Measurements from ENCODE around the gene TMEM233. TPM values are rescaled to one million over a fixed set of nuclear protein-coding genes. Genes with fewer than 3 reads are reported as not detected.

TMEM233 gene
- total and polyA plus RNA-seq, 2 experiments from 2014 or later, result not detected

DNA sequence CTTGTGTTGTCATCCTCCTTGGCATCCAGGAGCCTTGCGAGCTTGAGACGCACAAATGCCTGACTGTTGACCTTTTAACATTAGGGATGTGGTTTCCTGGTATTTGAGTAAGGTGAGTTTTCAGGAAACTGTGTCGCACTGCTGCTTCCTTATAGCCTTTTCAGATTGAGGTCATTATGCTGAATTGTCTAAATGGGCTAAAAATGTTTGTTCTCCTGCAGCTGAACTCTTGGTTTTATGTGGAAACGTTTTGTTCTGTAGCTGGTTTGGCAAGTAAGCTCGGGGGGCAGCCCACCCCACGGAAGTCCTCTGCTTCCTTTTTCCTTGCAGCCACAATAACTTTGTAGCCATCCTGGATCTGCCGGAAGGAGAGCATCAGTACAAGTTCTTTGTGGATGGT is 80.1 kb downstream of the TMEM233 start:
- H3K27me3 ChIP-seq, result no peaks in the 10 kb centered on the region
- 94% methylated on average over 7 of the region's 7 CpGs for WGBS (ENCODE audit: low lambda C conversion rate, missing lambda C conversion rate)
- H3K4me1 ChIP-seq (ENCODE audit: insufficient read depth), result peaks cover 19% of the 10 kb centered on the region
- peaks cover 6% of the 10 kb centered on the region for H3K36me3 ChIP-seq (replicated peaks; ENCODE audit: insufficient read depth, low read depth)
- H3K79me2 ChIP-seq, result peaks cover 34% of the 10 kb centered on the region
- H2AFZ ChIP-seq, result no peak overlapping the region
- H3K4me3 ChIP-seq, result no peak overlapping the region
- no peaks in the 10 kb centered on the region for H3K9me2 ChIP-seq (replicated peaks; ENCODE audit: insufficient read depth)
- no peak for TF ChIP-seq EZH2phosphoT487 (IDR thresholded peaks at IDR 0.05; ENCODE audit: low read depth, severe bottlenecking, unreplicated experiment)
- TF ChIP-seq, protein P1, sequence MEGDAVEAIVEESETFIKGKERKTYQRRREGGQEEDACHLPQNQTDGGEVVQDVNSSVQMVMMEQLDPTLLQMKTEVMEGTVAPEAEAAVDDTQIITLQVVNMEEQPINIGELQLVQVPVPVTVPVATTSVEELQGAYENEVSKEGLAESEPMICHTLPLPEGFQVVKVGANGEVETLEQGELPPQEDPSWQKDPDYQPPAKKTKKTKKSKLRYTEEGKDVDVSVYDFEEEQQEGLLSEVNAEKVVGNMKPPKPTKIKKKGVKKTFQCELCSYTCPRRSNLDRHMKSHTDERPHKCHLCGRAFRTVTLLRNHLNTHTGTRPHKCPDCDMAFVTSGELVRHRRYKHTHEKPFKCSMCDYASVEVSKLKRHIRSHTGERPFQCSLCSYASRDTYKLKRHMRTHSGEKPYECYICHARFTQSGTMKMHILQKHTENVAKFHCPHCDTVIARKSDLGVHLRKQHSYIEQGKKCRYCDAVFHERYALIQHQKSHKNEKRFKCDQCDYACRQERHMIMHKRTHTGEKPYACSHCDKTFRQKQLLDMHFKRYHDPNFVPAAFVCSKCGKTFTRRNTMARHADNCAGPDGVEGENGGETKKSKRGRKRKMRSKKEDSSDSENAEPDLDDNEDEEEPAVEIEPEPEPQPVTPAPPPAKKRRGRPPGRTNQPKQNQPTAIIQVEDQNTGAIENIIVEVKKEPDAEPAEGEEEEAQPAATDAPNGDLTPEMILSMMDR (IDR thresholded peaks at IDR 0.05; ENCODE audit: poor library complexity), result no peak
- TF ChIP-seq EZH2 (IDR thresholded peaks at IDR 0.05; ENCODE audit: borderline replicate concordance), result no peak
- DNase-seq (ENCODE audit: low spot score), result no peak
- peak overlapping the region; percentile 37 for H3K27ac ChIP-seq
- H4K20me1 ChIP-seq (ENCODE audit: insufficient read depth, poor library complexity, severe bottlenecking), result no peaks in the 10 kb centered on the region
- H3K9me3 ChIP-seq (ENCODE audit: low read depth), result no peaks in the 10 kb centered on the region
- no peak overlapping the region for H3K4me2 ChIP-seq

DNA sequence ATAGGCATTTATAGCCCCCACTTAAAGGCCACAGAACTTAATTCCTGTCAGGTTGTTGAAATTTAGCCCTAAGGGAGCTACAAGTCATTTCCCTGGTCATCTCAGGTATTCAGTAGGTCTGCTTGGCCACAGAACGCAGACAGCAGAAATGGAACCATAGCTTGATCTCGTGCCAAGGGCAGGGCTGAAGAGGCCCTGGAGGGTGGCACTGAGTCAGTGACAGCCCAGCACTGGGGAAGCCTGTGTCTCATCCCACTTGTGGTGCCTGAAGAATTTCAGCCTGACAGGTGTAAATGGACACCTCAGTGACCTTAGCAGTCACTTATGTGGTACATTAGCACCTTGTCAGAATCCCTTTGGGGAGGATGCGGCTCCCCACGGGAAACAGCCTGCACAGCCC is 81.0 kb downstream of the TMEM233 start:
- 84% methylated on average over 4 of the region's 4 CpGs for WGBS (ENCODE audit: low lambda C conversion rate, missing lambda C conversion rate)
- Histone ChIP-seq H2AFZ (no peak overlapping the region), H3K4me2 (no peak overlapping the region), H3K9me3 (ENCODE audit: low read depth) (no peaks in the 10 kb centered on the region), H4K20me1 (ENCODE audit: insufficient read depth, poor library complexity, severe bottlenecking) (no peaks in the 10 kb centered on the region), H3K27me3 (no peaks in the 10 kb centered on the region), H3K79me2 (peaks cover 30% of the 10 kb centered on the region), H3K27ac (no peak overlapping the region), H3K4me3 (no peak overlapping the region), H3K9me2 (replicated peaks; ENCODE audit: insufficient read depth) (no peaks in the 10 kb centered on the region), H3K4me1 (ENCODE audit: insufficient read depth) (peaks cover 21% of the 10 kb centered on the region), H3K36me3 (replicated peaks; ENCODE audit: insufficient read depth, low read depth) (peaks cover 6% of the 10 kb centered on the region)
- DNase-seq (ENCODE audit: low spot score), result no peak
- TF ChIP-seq EZH2 (IDR thresholded peaks at IDR 0.05; ENCODE audit: borderline replicate concordance), result no peak
- TF ChIP-seq, protein P1 (IDR thresholded peaks at IDR 0.05; ENCODE audit: poor library complexity), result no peak
- TF ChIP-seq EZH2phosphoT487 (IDR thresholded peaks at IDR 0.05; ENCODE audit: low read depth, severe bottlenecking, unreplicated experiment), result no peak

DNA sequence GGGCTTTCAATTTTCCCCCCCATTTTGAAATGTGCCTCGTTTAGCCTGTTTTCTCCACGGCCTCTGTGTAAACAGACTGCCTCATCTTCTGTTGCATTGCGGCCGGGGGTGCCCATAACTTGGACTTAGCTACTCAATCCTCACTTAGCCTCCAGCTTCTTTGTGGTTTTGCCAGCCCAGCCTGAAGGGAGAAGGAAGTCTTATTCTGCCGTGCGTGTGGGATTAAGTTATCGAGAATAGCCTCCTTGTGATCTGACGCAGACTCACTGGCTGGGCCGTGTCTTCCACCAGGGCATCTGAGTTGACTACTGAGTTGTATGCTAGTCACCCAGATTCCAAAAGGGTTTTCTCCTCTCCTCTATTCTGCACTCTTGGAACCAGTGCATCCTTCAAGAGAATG is 82.4 kb downstream of the TMEM233 start:
- H4K20me1 ChIP-seq (ENCODE audit: insufficient read depth, poor library complexity, severe bottlenecking), result no peaks in the 10 kb centered on the region
- H3K9me3 ChIP-seq (ENCODE audit: low read depth), result no peaks in the 10 kb centered on the region
- peaks cover 25% of the 10 kb centered on the region for H3K79me2 ChIP-seq
- no peak overlapping the region for H3K4me2 ChIP-seq
- peaks cover 13% of the 10 kb centered on the region for H3K4me1 ChIP-seq (ENCODE audit: insufficient read depth)
- no peak overlapping the region for H3K4me3 ChIP-seq
- no peaks in the 10 kb centered on the region for H3K9me2 ChIP-seq (replicated peaks; ENCODE audit: insufficient read depth)
- H3K36me3 ChIP-seq (replicated peaks; ENCODE audit: insufficient read depth, low read depth), result peaks cover 6% of the 10 kb centered on the region
- TF ChIP-seq EZH2phosphoT487 (IDR thresholded peaks at IDR 0.05; ENCODE audit: low read depth, severe bottlenecking, unreplicated experiment), result no peak
- TF ChIP-seq, protein P1 (IDR thresholded peaks at IDR 0.05; ENCODE audit: poor library complexity), result no peak
- TF ChIP-seq EZH2 (IDR thresholded peaks at IDR 0.05; ENCODE audit: borderline replicate concordance), result no peak
- H2AFZ ChIP-seq, result no peak overlapping the region
- DNase-seq (ENCODE audit: low spot score), result no peak
- no peak overlapping the region for H3K27ac ChIP-seq
- WGBS (ENCODE audit: low lambda C conversion rate, missing lambda C conversion rate), result 86% methylated on average over 9 of the region's 9 CpGs
- H3K27me3 ChIP-seq, result no peaks in the 10 kb centered on the region

- H3K27ac ChIP-seq, result no peak overlapping the region
- H4K20me1 ChIP-seq (ENCODE audit: insufficient read depth, poor library complexity, severe bottlenecking), result no peaks in the 10 kb centered on the region
- peaks cover 6% of the 10 kb centered on the region for H3K36me3 ChIP-seq (replicated peaks; ENCODE audit: insufficient read depth, low read depth)
- H3K4me3 ChIP-seq, result no peak overlapping the region
- H3K79me2 ChIP-seq, result peaks cover 20% of the 10 kb centered on the region
- no peak overlapping the region for H2AFZ ChIP-seq
- no peak overlapping the region for H3K4me2 ChIP-seq
- peaks cover 7% of the 10 kb centered on the region for H3K4me1 ChIP-seq (ENCODE audit: insufficient read depth)
- no peaks in the 10 kb centered on the region for H3K9me2 ChIP-seq (replicated peaks; ENCODE audit: insufficient read depth)
- no peak for DNase-seq (ENCODE audit: low spot score)
- no peaks in the 10 kb centered on the region for H3K9me3 ChIP-seq (ENCODE audit: low read depth)
- H3K27me3 ChIP-seq, result no peaks in the 10 kb centered on the region
- 95% methylated on average over 13 of the region's 13 CpGs for WGBS (ENCODE audit: low lambda C conversion rate, missing lambda C conversion rate)
- TF ChIP-seq EZH2 (IDR thresholded peaks at IDR 0.05; ENCODE audit: borderline replicate concordance) (no peak), EZH2phosphoT487 (IDR thresholded peaks at IDR 0.05; ENCODE audit: low read depth, severe bottlenecking, unreplicated experiment) (no peak)
- TF ChIP-seq, protein P1 (IDR thresholded peaks at IDR 0.05; ENCODE audit: poor library complexity), result no peak
Observed at GRCh38 chr12:119676573-119676972, 83.0 kb downstream of the TMEM233 start.
